Measurements from ENCODE around the gene CYP4F12. TPM values are rescaled to one million over a fixed set of nuclear protein-coding genes. Genes with fewer than 3 reads are reported as not detected.

CYP4F12 gene
- polyA plus RNA-seq, 2 of the 4 experiments (the other 2 are of a cell fraction): 6.3 to 12.8 TPM

- no peak overlapping the region for H3K4me2 ChIP-seq
- CTCF ChIA-PET: no interaction called here
- POLR2A ChIA-PET: no interaction called here
- H3K4me3 ChIP-seq: no peak overlapping the region
- FAIRE-seq (no peak), DNase-seq (ENCODE audit: low read depth in 1 of 2, low spot score in 1 of 2) (no peak), ATAC-seq (no peak)
- WGBS (ENCODE audit: missing lambda C conversion rate): 96% methylated on average over 10 of the region's 10 CpGs
- H3K27ac ChIP-seq: no peak overlapping the region
- no peak for TF ChIP-seq HOXA7 (CRISPR knock-in tag; IDR thresholded peaks at IDR 0.05)
- TF ChIP-seq EHF (CRISPR knock-in tag; IDR thresholded peaks at IDR 0.05): no peak
- no peak for TF ChIP-seq ELK1 (IDR thresholded peaks at IDR 0.05; ENCODE audit: low read depth, low read length)
- no peak for TF ChIP-seq HOXB13 (CRISPR knock-in tag; IDR thresholded peaks at IDR 0.05; ENCODE audit: low read depth)
- no peak for TF ChIP-seq CEBPB (IDR thresholded peaks at IDR 0.05)
- no peak for TF ChIP-seq REST (IDR thresholded peaks at IDR 0.05)
- TF ChIP-seq FOSB (CRISPR knock-in tag; IDR thresholded peaks at IDR 0.05): no peak
- no peak for TF ChIP-seq HMGXB4 (CRISPR knock-in tag; IDR thresholded peaks at IDR 0.05; ENCODE audit: borderline replicate concordance)
- no peak for TF ChIP-seq ZFP36 (IDR thresholded peaks at IDR 0.05; ENCODE audit: borderline replicate concordance, partially characterized antibody)
- TF ChIP-seq HOXB5 (CRISPR knock-in tag; IDR thresholded peaks at IDR 0.05): no peak
- no peak for TF ChIP-seq KDM5A (IDR thresholded peaks at IDR 0.05)
- TF ChIP-seq HEYL (CRISPR knock-in tag; IDR thresholded peaks at IDR 0.05): no peak
- TF ChIP-seq PHF8 (IDR thresholded peaks at IDR 0.05; ENCODE audit: borderline replicate concordance, low read depth): no peak
- TF ChIP-seq NFE2L2 (conservative IDR thresholded peaks at IDR 0.05; ENCODE audit: low read length): no peak
- no peak for TF ChIP-seq ATOH8 (CRISPR knock-in tag; IDR thresholded peaks at IDR 0.05; ENCODE audit: low read depth)
- no peak for TF ChIP-seq ZSCAN20 (CRISPR knock-in tag; IDR thresholded peaks at IDR 0.05)
- TF ChIP-seq TFCP2L1 (CRISPR knock-in tag; IDR thresholded peaks at IDR 0.05): no peak
- no peak for TF ChIP-seq MYC (IDR thresholded peaks at IDR 0.05; ENCODE audit: borderline replicate concordance, low read length)
- TF ChIP-seq RCOR1 (IDR thresholded peaks at IDR 0.05; ENCODE audit: low read depth, low read length): no peak
- TF ChIP-seq MAFK (IDR thresholded peaks at IDR 0.05; ENCODE audit: partially characterized antibody): no peak
- peaks cover 5% of the 10 kb centered on the region; the same call in 1 of the 3 replicates for H3K9me3 ChIP-seq
- H3K4me1 ChIP-seq: no peaks in the 10 kb centered on the region
Measured at GRCh38 chr19:15683411-15683810, 10.5 kb downstream of the CYP4F12 start.

DNA sequence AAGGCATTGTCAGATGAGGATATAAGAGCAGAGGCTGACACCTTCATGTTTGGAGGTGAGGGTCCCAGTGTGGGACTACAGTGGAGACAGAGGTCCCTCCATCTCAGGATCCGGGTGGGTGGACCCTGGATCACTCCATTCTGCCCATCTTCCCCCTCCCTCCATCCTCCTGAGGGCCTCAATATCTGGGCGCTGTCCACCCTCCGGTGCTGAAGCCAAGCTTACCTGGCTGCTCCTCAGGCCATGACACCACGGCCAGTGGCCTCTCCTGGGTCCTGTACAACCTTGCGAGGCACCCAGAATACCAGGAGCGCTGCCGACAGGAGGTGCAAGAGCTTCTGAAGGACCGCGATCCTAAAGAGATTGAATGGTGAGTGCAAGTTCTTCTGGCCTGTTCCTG, 11.9 kb downstream of the CYP4F12 start:
- ChIA-PET POLR2A (no interaction called here), CTCF (no interaction called here)
- no peak for ATAC-seq
- no peaks in the 10 kb centered on the region for H3K4me1 ChIP-seq
- no peak for FAIRE-seq
- whole genome bisulfite sequencing (ENCODE audit: missing lambda C conversion rate): 66% methylated on average over 7 of the region's 9 CpGs
- DNase-seq (ENCODE audit: low read depth in 1 of 2, low spot score in 1 of 2): no peak
- H3K4me3 ChIP-seq: no peak overlapping the region
- peaks cover 7% of the 10 kb centered on the region; the same call in 1 of the 3 replicates for H3K9me3 ChIP-seq
- no peak overlapping the region for H3K4me2 ChIP-seq
- H3K27ac ChIP-seq: no peak overlapping the region
- TF ChIP-seq REST (IDR thresholded peaks at IDR 0.05) (peak; percentile 80), EP300 (IDR thresholded peaks at IDR 0.05) (no peak)
